Neural cell (in vitro differentiated cells): ENCODE measurements around the gene KCNJ10. TPM values are rescaled to one million over a fixed set of nuclear protein-coding genes. Genes with fewer than 3 reads are reported as not detected.

Experiments used
- H2AFZ ChIP-seq: fragments of 200-600, 300-800 bp; sonication (generic), shearing (Covaris generic); 2 replicates; pipeline ENCODE4 v1.6.0; 2014; ENCODE audit warnings: low read depth, mild to moderate bottlenecking, antibody characterized with exemption, low read length, moderate library complexity
- H3F3A ChIP-seq: fragments of 200-600 bp; shearing (Covaris generic); 2 replicates; pipeline ENCODE4 v1.6.1; 2016; ENCODE audit warnings: mild to moderate bottlenecking, moderate library complexity, mixed read lengths, antibody characterized with exemption, low read length; ENCODE audit not compliant: insufficient read depth, poor library complexity, severe bottlenecking
- H3K27ac ChIP-seq: fragments of 200-600, 300-800 bp; sonication (generic), shearing (Covaris generic); 2 replicates; pipeline ENCODE4 v1.5.1; 2014; ENCODE audit warnings: mild to moderate bottlenecking, low read length, moderate library complexity
- H3K27me3 ChIP-seq: fragments of 300-800, 200-600 bp; sonication (generic), shearing (Covaris generic); 2 replicates; pipeline ENCODE4 v1.6.0; 2014; ENCODE audit warnings: mild to moderate bottlenecking, low read depth, low read length, moderate library complexity; ENCODE audit not compliant: insufficient read depth
- H3K36me3 ChIP-seq: fragments of 300-800, 200-600 bp; sonication (generic), shearing (Covaris generic); 2 replicates; pipeline ENCODE4 v1.5.1; 2014; ENCODE audit warnings: mild to moderate bottlenecking, antibody characterized with exemption, low read length, moderate library complexity; ENCODE audit not compliant: insufficient read depth
- H3K4me2 ChIP-seq: fragments of 300-800, 200-600 bp; sonication (generic), shearing (Covaris generic); 2 replicates; pipeline ENCODE4 v1.6.0; 2014; ENCODE audit warnings: mild to moderate bottlenecking, low read length
- H3K4me3 ChIP-seq: fragments of 300-800, 200-600 bp; sonication (generic), shearing (Covaris generic); 2 replicates; pipeline ENCODE4 v1.5.1; 2014; ENCODE audit warnings: mild to moderate bottlenecking, low read length, moderate library complexity
- H3K79me2 ChIP-seq: fragments of 200-600 bp; shearing (Covaris generic); replicated peaks from 2 replicates; pipeline ENCODE4 v1.6.0; 2014; ENCODE audit warnings: mild to moderate bottlenecking, low read length, moderate library complexity; ENCODE audit not compliant: insufficient read depth
- H3K9ac ChIP-seq: fragments of 300-800, 200-600 bp; sonication (generic), shearing (Covaris generic); 2 replicates; pipeline ENCODE4 v1.6.1; 2016; ENCODE audit warnings: mild to moderate bottlenecking, low read length, mixed read lengths
- H3K9me2 ChIP-seq: fragments of 200-600 bp; shearing (Covaris generic); 2 replicates; pipeline ENCODE4 v1.6.1; 2016; ENCODE audit warnings: mild to moderate bottlenecking, low read length, mixed read lengths; ENCODE audit not compliant: insufficient read depth
- H3K9me3 ChIP-seq: fragments of 200-600, 300-800 bp; sonication (generic), shearing (Covaris generic); 2 replicates; pipeline ENCODE4 v1.6.1; 2016; ENCODE audit warnings: mild to moderate bottlenecking, mixed run types, low read length, moderate library complexity, mixed read lengths
- H4K20me1 ChIP-seq: fragments of 200-600 bp; shearing (Covaris generic); 2 replicates; pipeline ENCODE4 v1.6.1; 2016; ENCODE audit warnings: mild to moderate bottlenecking, mixed run types; ENCODE audit not compliant: insufficient read depth
- CTCF ChIP-seq: fragments of 450-650 bp; IDR thresholded peaks from 2 replicates; pipeline ENCODE4 v1.5.1; 2014; ENCODE audit warnings: antibody characterized with exemption, mild to moderate bottlenecking, moderate library complexity; ENCODE audit not compliant: poor library complexity, severe bottlenecking
- EP300 ChIP-seq: fragments of 450-650 bp; conservative IDR thresholded peaks from 2 replicates; pipeline ENCODE4 v1.6.1; 2014; ENCODE audit warnings: antibody characterized with exemption, mild to moderate bottlenecking, moderate library complexity; ENCODE audit not compliant: poor library complexity, severe bottlenecking
- EZH2 ChIP-seq: fragments of 200-600, 300-800 bp; shearing (Covaris generic), sonication (generic); IDR thresholded peaks from 2 replicates; pipeline ENCODE4 v1.6.1; 2014; ENCODE audit warnings: antibody characterized with exemption, low read length, borderline replicate concordance, mild to moderate bottlenecking; ENCODE audit not compliant: insufficient read depth, poor library complexity, severe bottlenecking
- MXI1 ChIP-seq: fragments of 450-650 bp; conservative IDR thresholded peaks from 2 replicates; pipeline ENCODE4 v1.6.1; 2014; ENCODE audit warnings: antibody characterized with exemption, mild to moderate bottlenecking; ENCODE audit not compliant: poor library complexity, severe bottlenecking
- POLR2AphosphoS5 ChIP-seq: IDR thresholded peaks from 2 replicates; pipeline ENCODE4 v1.6.1; 2012
- RAD21 ChIP-seq: fragments of 450-650 bp; conservative IDR thresholded peaks from 2 replicates; pipeline ENCODE4 v1.6.1; 2014; ENCODE audit warnings: antibody characterized with exemption, mild to moderate bottlenecking, moderate library complexity
- SMC3 ChIP-seq: fragments of 450-650 bp; conservative IDR thresholded peaks from 2 replicates; pipeline ENCODE4 v1.6.1; 2014; ENCODE audit warnings: antibody characterized with exemption, mild to moderate bottlenecking, moderate library complexity; ENCODE audit not compliant: poor library complexity
- TAF1 ChIP-seq: IDR thresholded peaks from 2 replicates; pipeline ENCODE4 v1.6.1; 2012; ENCODE audit warnings: low read depth
- polyA plus RNA-seq: library from polyadenylated mRNA; depleted of rRNA; stranded (reverse); fragments of >200 nt; gene quantifications from 2 replicates; pipeline ENCODE4 v1.2.3, GENCODE V29; 2014
- TF ChIP-seq, protein P1 (sequence below): IDR thresholded peaks from 2 replicates; pipeline ENCODE4 v1.6.1; 2012; ENCODE audit warnings: borderline replicate concordance

KCNJ10 gene
- polyA plus RNA-seq, 1 donor from 2014 or later: not detected

GRCh38 chr1:160109686-160110085 lies 39.7 kb upstream of the KCNJ10 start:
- no peaks in the 10 kb centered on the region for H3K9me2 ChIP-seq
- no peak overlapping the region for H3K4me2 ChIP-seq
- H3K27me3 ChIP-seq: no peaks in the 10 kb centered on the region
- TF ChIP-seq, protein P1, sequence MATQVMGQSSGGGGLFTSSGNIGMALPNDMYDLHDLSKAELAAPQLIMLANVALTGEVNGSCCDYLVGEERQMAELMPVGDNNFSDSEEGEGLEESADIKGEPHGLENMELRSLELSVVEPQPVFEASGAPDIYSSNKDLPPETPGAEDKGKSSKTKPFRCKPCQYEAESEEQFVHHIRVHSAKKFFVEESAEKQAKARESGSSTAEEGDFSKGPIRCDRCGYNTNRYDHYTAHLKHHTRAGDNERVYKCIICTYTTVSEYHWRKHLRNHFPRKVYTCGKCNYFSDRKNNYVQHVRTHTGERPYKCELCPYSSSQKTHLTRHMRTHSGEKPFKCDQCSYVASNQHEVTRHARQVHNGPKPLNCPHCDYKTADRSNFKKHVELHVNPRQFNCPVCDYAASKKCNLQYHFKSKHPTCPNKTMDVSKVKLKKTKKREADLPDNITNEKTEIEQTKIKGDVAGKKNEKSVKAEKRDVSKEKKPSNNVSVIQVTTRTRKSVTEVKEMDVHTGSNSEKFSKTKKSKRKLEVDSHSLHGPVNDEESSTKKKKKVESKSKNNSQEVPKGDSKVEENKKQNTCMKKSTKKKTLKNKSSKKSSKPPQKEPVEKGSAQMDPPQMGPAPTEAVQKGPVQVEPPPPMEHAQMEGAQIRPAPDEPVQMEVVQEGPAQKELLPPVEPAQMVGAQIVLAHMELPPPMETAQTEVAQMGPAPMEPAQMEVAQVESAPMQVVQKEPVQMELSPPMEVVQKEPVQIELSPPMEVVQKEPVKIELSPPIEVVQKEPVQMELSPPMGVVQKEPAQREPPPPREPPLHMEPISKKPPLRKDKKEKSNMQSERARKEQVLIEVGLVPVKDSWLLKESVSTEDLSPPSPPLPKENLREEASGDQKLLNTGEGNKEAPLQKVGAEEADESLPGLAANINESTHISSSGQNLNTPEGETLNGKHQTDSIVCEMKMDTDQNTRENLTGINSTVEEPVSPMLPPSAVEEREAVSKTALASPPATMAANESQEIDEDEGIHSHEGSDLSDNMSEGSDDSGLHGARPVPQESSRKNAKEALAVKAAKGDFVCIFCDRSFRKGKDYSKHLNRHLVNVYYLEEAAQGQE: no peak
- TF ChIP-seq TAF1 (no peak), MXI1 (no peak), RAD21 (no peak), EZH2 (no peak), EP300 (no peak), POLR2AphosphoS5 (no peak), SMC3 (no peak), CTCF (no peak)
- H3K27ac ChIP-seq: no peak overlapping the region
- H3K36me3 ChIP-seq: no peaks in the 10 kb centered on the region
- H4K20me1 ChIP-seq: no peaks in the 10 kb centered on the region
- H3K4me3 ChIP-seq: no peak overlapping the region
- no peak overlapping the region for H3K9ac ChIP-seq
- no peaks in the 10 kb centered on the region for H3F3A ChIP-seq
- H3K79me2 ChIP-seq: no peaks in the 10 kb centered on the region
- no peak overlapping the region for H2AFZ ChIP-seq
- no peaks in the 10 kb centered on the region for H3K9me3 ChIP-seq

DNA sequence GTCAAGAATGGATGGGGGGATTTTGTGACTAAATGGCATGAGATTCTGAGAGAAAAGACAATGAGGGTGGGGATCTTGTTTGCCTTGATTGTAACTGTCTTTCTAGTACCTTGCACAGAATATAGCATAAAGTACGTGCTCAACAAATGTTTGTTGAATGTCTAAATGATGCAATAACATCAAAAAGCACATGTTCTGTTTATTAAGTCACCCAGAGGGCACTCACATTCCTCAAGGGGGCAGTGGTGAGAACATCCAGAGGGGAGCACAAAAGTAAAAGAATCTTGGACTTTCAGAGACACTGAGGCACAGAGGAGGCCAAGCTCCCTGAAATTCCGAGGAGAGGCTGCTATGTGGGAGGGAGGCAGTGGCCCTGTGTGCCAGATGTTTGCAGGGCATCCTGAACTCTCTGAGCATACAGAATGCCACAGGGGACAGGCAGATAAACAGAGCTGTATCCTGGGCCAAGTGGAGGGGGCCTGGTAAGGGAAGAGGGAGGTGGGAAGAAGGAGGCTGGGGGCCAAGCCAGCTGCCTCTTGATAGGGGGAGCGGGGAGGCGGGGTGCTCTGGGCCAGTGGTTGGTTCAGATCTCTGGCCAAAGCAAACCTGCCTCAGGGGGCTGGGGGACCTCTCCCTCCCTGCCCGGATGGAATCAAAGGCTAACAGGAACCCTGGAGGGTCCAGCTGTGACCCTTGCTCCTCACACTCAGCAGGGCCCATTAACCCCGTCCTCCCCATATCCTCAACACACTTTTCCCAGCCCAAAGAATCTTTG lies 39.1 kb upstream of the KCNJ10 start:
- H3K4me3 ChIP-seq: no peak overlapping the region
- TF ChIP-seq, protein P1: no peak
- TF ChIP-seq CTCF: peak; percentile 27

More for the DNA sequence above, 39.1 kb upstream of the KCNJ10 start:
- Histone ChIP-seq H3K4me2 (no peak overlapping the region), H3K27me3 (no peaks in the 10 kb centered on the region), H3K36me3 (no peaks in the 10 kb centered on the region), H3K79me2 (no peaks in the 10 kb centered on the region), H3F3A (no peaks in the 10 kb centered on the region), H4K20me1 (no peaks in the 10 kb centered on the region), H3K9ac (no peak overlapping the region), H3K27ac (no peak overlapping the region), H2AFZ (no peak overlapping the region), H3K9me2 (no peaks in the 10 kb centered on the region), H3K9me3 (no peaks in the 10 kb centered on the region)
